ENCODE results near the gene ZNF560.

DNA sequence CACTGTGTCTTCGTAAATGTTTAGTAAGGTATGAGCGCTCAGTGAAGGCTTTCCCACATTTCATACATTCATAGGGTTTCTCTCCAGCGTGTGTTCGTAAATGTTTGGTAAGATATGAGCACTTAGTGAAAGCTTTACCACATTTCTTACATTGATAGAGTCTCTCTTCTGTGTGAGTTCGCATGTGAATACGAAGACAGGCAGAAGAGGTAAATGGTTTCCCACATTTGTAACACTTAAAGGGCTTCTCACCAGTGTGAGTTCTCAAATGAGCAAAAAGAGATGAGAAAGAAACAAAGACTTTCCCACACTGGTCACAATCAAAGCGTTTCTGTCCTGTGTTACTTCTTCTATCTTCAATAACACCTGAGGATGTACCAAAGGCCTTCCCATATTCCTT lies 31.3 kb downstream of the ZNF560 start:
- no peak for TF ChIP-seq EP300 (IDR thresholded peaks at IDR 0.05)
- TF ChIP-seq POLR2A (IDR thresholded peaks at IDR 0.05) = no peak
